ENCODE data around the gene SPATA6L. TPM values are rescaled to one million over a fixed set of nuclear protein-coding genes. Genes with fewer than 3 reads are reported as not detected.

The SPATA6L gene
- total and polyA plus RNA-seq, 2 of the 13 experiments (the other 11 are each of a cell fraction or from before 2014, with no cell fraction given), result 1.1 to 1.9 TPM

DNA sequence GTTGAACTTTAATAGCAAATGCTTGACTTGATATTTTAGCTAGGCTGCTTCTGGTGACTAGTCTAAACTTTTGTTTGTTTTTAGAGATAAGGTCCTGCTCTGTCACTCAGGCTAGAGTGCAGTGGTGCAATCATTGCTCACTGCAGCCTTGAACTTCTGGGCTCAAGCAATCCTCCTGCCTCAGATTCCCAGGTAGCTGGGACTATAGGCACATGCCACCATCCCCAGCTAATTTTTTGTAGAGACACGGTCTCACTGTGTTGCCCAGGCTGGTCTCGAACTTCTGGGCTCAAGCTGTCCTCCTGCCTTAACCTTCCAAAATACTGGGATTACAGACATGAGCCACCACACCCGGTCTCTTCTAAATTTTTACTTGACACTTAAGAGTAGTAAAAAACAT is 33.8 kb upstream of the SPATA6L start (continued):
- TF ChIP-seq NAIF1 (CRISPR knock-in tag; IDR thresholded peaks at IDR 0.05; ENCODE audit: borderline replicate concordance) (no peak), MBNL3 (CRISPR knock-in tag; conservative IDR thresholded peaks at IDR 0.05) (no peak), ZNF329 (CRISPR knock-in tag; IDR thresholded peaks at IDR 0.05; ENCODE audit: low read depth) (no peak), ZNF101 (CRISPR knock-in tag; IDR thresholded peaks at IDR 0.05; ENCODE audit: borderline replicate concordance, low read depth) (no peak), ZSCAN31 (CRISPR knock-in tag; IDR thresholded peaks at IDR 0.05; ENCODE audit: low read depth) (no peak), SKI (IDR thresholded peaks at IDR 0.05; ENCODE audit: partially characterized antibody) (peak; percentile 61), PRMT3 (CRISPR knock-in tag; IDR thresholded peaks at IDR 0.05; ENCODE audit: borderline replicate concordance, low read depth) (no peak), ZNF761 (CRISPR knock-in tag; conservative IDR thresholded peaks at IDR 0.05) (no peak), ZNF33B (CRISPR knock-in tag; IDR thresholded peaks at IDR 0.05) (no peak)
- TF ChIP-seq, protein P1, sequence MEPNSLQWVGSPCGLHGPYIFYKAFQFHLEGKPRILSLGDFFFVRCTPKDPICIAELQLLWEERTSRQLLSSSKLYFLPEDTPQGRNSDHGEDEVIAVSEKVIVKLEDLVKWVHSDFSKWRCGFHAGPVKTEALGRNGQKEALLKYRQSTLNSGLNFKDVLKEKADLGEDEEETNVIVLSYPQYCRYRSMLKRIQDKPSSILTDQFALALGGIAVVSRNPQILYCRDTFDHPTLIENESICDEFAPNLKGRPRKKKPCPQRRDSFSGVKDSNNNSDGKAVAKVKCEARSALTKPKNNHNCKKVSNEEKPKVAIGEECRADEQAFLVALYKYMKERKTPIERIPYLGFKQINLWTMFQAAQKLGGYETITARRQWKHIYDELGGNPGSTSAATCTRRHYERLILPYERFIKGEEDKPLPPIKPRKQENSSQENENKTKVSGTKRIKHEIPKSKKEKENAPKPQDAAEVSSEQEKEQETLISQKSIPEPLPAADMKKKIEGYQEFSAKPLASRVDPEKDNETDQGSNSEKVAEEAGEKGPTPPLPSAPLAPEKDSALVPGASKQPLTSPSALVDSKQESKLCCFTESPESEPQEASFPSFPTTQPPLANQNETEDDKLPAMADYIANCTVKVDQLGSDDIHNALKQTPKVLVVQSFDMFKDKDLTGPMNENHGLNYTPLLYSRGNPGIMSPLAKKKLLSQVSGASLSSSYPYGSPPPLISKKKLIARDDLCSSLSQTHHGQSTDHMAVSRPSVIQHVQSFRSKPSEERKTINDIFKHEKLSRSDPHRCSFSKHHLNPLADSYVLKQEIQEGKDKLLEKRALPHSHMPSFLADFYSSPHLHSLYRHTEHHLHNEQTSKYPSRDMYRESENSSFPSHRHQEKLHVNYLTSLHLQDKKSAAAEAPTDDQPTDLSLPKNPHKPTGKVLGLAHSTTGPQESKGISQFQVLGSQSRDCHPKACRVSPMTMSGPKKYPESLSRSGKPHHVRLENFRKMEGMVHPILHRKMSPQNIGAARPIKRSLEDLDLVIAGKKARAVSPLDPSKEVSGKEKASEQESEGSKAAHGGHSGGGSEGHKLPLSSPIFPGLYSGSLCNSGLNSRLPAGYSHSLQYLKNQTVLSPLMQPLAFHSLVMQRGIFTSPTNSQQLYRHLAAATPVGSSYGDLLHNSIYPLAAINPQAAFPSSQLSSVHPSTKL (CRISPR knock-in tag; IDR thresholded peaks at IDR 0.05), result peak; percentile 97
- TF ChIP-seq, protein P2, sequence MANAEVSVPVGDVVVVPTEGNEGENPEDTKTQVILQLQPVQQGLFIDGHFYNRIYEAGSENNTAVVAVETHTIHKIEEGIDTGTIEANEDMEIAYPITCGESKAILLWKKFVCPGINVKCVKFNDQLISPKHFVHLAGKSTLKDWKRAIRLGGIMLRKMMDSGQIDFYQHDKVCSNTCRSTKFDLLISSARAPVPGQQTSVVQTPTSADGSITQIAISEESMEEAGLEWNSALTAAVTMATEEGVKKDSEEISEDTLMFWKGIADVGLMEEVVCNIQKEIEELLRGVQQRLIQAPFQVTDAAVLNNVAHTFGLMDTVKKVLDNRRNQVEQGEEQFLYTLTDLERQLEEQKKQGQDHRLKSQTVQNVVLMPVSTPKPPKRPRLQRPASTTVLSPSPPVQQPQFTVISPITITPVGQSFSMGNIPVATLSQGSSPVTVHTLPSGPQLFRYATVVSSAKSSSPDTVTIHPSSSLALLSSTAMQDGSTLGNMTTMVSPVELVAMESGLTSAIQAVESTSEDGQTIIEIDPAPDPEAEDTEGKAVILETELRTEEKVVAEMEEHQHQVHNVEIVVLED (CRISPR knock-in tag; IDR thresholded peaks at IDR 0.05; ENCODE audit: borderline replicate concordance), result no peak; the same call in 1 of the 2 replicates
- TF ChIP-seq, protein P3, sequence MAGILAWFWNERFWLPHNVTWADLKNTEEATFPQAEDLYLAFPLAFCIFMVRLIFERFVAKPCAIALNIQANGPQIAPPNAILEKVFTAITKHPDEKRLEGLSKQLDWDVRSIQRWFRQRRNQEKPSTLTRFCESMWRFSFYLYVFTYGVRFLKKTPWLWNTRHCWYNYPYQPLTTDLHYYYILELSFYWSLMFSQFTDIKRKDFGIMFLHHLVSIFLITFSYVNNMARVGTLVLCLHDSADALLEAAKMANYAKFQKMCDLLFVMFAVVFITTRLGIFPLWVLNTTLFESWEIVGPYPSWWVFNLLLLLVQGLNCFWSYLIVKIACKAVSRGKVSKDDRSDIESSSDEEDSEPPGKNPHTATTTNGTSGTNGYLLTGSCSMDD (CRISPR knock-in tag; IDR thresholded peaks at IDR 0.05), result no peak
- TF ChIP-seq, protein P4, sequence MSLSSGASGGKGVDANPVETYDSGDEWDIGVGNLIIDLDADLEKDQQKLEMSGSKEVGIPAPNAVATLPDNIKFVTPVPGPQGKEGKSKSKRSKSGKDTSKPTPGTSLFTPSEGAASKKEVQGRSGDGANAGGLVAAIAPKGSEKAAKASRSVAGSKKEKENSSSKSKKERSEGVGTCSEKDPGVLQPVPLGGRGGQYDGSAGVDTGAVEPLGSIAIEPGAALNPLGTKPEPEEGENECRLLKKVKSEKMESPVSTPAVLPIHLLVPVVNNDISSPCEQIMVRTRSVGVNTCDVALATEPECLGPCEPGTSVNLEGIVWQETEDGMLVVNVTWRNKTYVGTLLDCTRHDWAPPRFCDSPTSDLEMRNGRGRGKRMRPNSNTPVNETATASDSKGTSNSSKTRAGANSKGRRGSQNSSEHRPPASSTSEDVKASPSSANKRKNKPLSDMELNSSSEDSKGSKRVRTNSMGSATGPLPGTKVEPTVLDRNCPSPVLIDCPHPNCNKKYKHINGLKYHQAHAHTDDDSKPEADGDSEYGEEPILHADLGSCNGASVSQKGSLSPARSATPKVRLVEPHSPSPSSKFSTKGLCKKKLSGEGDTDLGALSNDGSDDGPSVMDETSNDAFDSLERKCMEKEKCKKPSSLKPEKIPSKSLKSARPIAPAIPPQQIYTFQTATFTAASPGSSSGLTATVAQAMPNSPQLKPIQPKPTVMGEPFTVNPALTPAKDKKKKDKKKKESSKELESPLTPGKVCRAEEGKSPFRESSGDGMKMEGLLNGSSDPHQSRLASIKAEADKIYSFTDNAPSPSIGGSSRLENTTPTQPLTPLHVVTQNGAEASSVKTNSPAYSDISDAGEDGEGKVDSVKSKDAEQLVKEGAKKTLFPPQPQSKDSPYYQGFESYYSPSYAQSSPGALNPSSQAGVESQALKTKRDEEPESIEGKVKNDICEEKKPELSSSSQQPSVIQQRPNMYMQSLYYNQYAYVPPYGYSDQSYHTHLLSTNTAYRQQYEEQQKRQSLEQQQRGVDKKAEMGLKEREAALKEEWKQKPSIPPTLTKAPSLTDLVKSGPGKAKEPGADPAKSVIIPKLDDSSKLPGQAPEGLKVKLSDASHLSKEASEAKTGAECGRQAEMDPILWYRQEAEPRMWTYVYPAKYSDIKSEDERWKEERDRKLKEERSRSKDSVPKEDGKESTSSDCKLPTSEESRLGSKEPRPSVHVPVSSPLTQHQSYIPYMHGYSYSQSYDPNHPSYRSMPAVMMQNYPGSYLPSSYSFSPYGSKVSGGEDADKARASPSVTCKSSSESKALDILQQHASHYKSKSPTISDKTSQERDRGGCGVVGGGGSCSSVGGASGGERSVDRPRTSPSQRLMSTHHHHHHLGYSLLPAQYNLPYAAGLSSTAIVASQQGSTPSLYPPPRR (CRISPR knock-in tag; IDR thresholded peaks at IDR 0.05; ENCODE audit: borderline replicate concordance), result peak; percentile 50; the same call in 1 of the 2 replicates

Data from HepG2 (cell line).